Stimulated activated CD8-positive, alpha-beta memory T cell treated with anti-CD3 and anti-CD28 coated beads, Interleukin-7, amount 100 ng/mL, for 1 hour (primary cell): ENCODE results near the gene ZNF333.
"Not testable (repeated sequence)": the region's sequence is repeated elsewhere in the genome, so short reads cannot be mapped to it uniquely, and the experiment has no call there.

Source experiments
- DNase-seq, 2 donors: peaks; one replicate each; pipeline ENCODE4 v3.0.0-alpha.2; 2020; ENCODE audit warnings: low read depth in 2 of 2

ZNF333 gene

GRCh38 chr19:14699641-14700040 is 9.8 kb downstream of the ZNF333 start:
- DNase-seq = no peak

- DNase-seq = no peak
Measured at GRCh38 chr19:14700711-14701375, 11.0 kb downstream of the ZNF333 start.

GRCh38 chr19:14703833-14704232 is 14.0 kb downstream of the ZNF333 start:
- DNase-seq = no peak

- no peak for DNase-seq
Measured at GRCh38 chr19:14704450-14704849, 14.6 kb downstream of the ZNF333 start.

GRCh38 chr19:14715841-14716240 is 26.0 kb downstream of the ZNF333 start:
- DNase-seq = no peak

GRCh38 chr19:14718522-14719116 is 28.8 kb downstream of the ZNF333 start:
- no peak for DNase-seq

- no peak for DNase-seq
Measured at GRCh38 chr19:14719162-14719561, 29.3 kb downstream of the ZNF333 start.

- DNase-seq = no peak
Measured at GRCh38 chr19:14722127-14722526, 32.3 kb downstream of the ZNF333 start.

GRCh38 chr19:14728595-14728994 is 38.7 kb downstream of the ZNF333 start:
- no peak for DNase-seq

- DNase-seq = no peak
Measured at GRCh38 chr19:14731200-14731599, 41.4 kb downstream of the ZNF333 start.

GRCh38 chr19:14732510-14732909 is 42.7 kb downstream of the ZNF333 start:
- no peak for DNase-seq

- DNase-seq = no peak
Measured at GRCh38 chr19:14733574-14733973, 43.7 kb downstream of the ZNF333 start.

GRCh38 chr19:14735915-14736314 is 46.1 kb downstream of the ZNF333 start:
- DNase-seq = no peak

GRCh38 chr19:14746886-14747285 is 57.0 kb downstream of the ZNF333 start:
- DNase-seq = no peak

GRCh38 chr19:14748601-14749000 is 58.8 kb downstream of the ZNF333 start:
- no peak for DNase-seq

- no peak for DNase-seq
Measured at GRCh38 chr19:14758816-14759215, 69.0 kb downstream of the ZNF333 start.

- no peak for DNase-seq
Measured at GRCh38 chr19:14761607-14762006, 71.8 kb downstream of the ZNF333 start.

GRCh38 chr19:14762111-14762510 is 72.3 kb downstream of the ZNF333 start:
- DNase-seq = no peak

- no peak for DNase-seq
Measured at GRCh38 chr19:14763497-14764145, 73.8 kb downstream of the ZNF333 start.

- no peak for DNase-seq
Measured at GRCh38 chr19:14764401-14764800, 74.6 kb downstream of the ZNF333 start.

- not testable (repeated sequence) for DNase-seq
Measured at GRCh38 chr19:14765403-14765802, 75.6 kb downstream of the ZNF333 start.

GRCh38 chr19:14765841-14766240 is 76.0 kb downstream of the ZNF333 start:
- DNase-seq = not testable (repeated sequence)

GRCh38 chr19:14767466-14767971 is 77.7 kb downstream of the ZNF333 start:
- DNase-seq = no peak
